Suprapubic skin (tissue), 4 donors: Measurements from ENCODE around the gene GTF2H1.
"Not testable (repeated sequence)": the region's sequence is repeated elsewhere in the genome, so short reads cannot be mapped to it uniquely, and the experiment has no call there.

ENCODE experiments used
- POLR2A ChIP-seq, 2 donors: fragments of 450-650 bp; IDR thresholded peaks; one replicate each; pipeline ENCODE4 v1.6.1; 2017; ENCODE audit warnings: antibody characterized with exemption in 2 of 2, mild to moderate bottlenecking in 2 of 2, moderate library complexity in 2 of 2
- POLR2AphosphoS5 ChIP-seq, 3 donors: sonication (generic); formaldehyde crosslinking; IDR thresholded peaks; one replicate each; pipeline ENCODE4 v1.6.1; 2017; ENCODE audit warnings: antibody characterized with exemption in 3 of 3
- TF ChIP-seq, protein P1 (sequence below), 2 donors: fragments of 200-600 bp in 1 of 2; fragments of 450-650 bp in 1 of 2; sonication (generic) in 1 of 2; IDR thresholded peaks; one replicate each; pipeline ENCODE4 v1.5.1; 2016 to 2019; ENCODE audit warnings: antibody characterized with exemption in 2 of 2, mild to moderate bottlenecking in 1 of 2, moderate library complexity in 1 of 2

DNA sequence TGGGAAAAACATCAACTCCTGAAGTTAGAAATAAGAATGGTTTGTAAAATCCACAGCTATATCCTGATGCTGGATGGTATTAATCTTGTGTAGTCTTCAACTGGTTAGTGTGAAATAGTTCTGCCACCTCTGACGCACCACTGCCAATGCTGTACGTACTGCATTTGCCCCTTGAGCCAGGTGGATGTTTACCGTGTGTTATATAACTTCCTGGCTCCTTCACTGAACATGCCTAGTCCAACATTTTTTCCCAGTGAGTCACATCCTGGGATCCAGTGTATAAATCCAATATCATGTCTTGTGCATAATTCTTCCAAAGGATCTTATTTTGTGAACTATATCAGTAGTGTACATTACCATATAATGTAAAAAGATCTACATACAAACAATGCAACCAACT, 85.0 kb downstream of the GTF2H1 start:
- TF ChIP-seq, protein P1, sequence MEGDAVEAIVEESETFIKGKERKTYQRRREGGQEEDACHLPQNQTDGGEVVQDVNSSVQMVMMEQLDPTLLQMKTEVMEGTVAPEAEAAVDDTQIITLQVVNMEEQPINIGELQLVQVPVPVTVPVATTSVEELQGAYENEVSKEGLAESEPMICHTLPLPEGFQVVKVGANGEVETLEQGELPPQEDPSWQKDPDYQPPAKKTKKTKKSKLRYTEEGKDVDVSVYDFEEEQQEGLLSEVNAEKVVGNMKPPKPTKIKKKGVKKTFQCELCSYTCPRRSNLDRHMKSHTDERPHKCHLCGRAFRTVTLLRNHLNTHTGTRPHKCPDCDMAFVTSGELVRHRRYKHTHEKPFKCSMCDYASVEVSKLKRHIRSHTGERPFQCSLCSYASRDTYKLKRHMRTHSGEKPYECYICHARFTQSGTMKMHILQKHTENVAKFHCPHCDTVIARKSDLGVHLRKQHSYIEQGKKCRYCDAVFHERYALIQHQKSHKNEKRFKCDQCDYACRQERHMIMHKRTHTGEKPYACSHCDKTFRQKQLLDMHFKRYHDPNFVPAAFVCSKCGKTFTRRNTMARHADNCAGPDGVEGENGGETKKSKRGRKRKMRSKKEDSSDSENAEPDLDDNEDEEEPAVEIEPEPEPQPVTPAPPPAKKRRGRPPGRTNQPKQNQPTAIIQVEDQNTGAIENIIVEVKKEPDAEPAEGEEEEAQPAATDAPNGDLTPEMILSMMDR (IDR thresholded peaks at IDR 0.05) = not testable (repeated sequence)
- not testable (repeated sequence) for TF ChIP-seq POLR2AphosphoS5, POLR2A (IDR thresholded peaks at IDR 0.05)
